H1 (cell line): ENCODE data around the gene ZNF469.

Experiments used
- BCL11A ChIP-seq, 2 experiments: IDR thresholded peaks; one replicate each; pipeline ENCODE4 v1.6.1; 2011; ENCODE audit warnings: low read depth in 2 of 2, low read length in 2 of 2, mild to moderate bottlenecking in 2 of 2
- CTCF ChIP-seq, 3 experiments: IDR thresholded peaks; 1 replicate in 2 of 3; 2 replicates in 1 of 3; pipeline versions ENCODE4 v1.5.1 to v1.6.1; 2011; ENCODE audit warnings: low read length in 3 of 3, mild to moderate bottlenecking in 3 of 3, inconsistent platforms in 2 of 3, low read depth in 1 of 3, moderate library complexity in 1 of 3; ENCODE audit not compliant: insufficient read depth in 1 of 3; ENCODE audit errors: control extremely low read depth in 1 of 3
- EZH2 ChIP-seq: fragments of 200-600 bp; sonication (generic); IDR thresholded peaks from 2 replicates; pipeline ENCODE4 v1.7.1; 2012; ENCODE audit warnings: low read depth, mild to moderate bottlenecking, moderate library complexity, low read length, inconsistent platforms; ENCODE audit not compliant: severe bottlenecking
- JUND ChIP-seq: IDR thresholded peaks from 2 replicates; pipeline ENCODE4 v1.6.1; 2011; ENCODE audit warnings: mild to moderate bottlenecking, improper control_type of control experiment, low read length
- POLR2AphosphoS5 ChIP-seq: IDR thresholded peaks from 2 replicates; pipeline ENCODE4 v1.6.1; 2011; ENCODE audit warnings: low read depth, low read length
- SIRT6 ChIP-seq: IDR thresholded peaks from one replicate; pipeline ENCODE4 v1.7.1; 2012; ENCODE audit warnings: low read length, inconsistent platforms
- SUZ12 ChIP-seq: fragments of 200-600 bp; sonication (generic); IDR thresholded peaks from 2 replicates; pipeline ENCODE4 v1.6.1; 2012; ENCODE audit warnings: mild to moderate bottlenecking, inconsistent platforms, low read length, moderate library complexity, mixed read lengths

- TF ChIP-seq CTCF (IDR thresholded peaks at IDR 0.05; ENCODE audit: control extremely low read depth in 1 of 3, insufficient read depth in 1 of 3, low read depth in 1 of 3, low read length in 3 of 3) (no peak), SIRT6 (no peak), BCL11A (IDR thresholded peaks at IDR 0.05; ENCODE audit: low read depth in 2 of 2, low read length in 2 of 2) (no peak), JUND (no peak), EZH2 (no peak), SUZ12 (no peak), POLR2AphosphoS5 (no peak)
Observed at GRCh38 chr16:88426018-88426417, 43.3 kb downstream of the ZNF469 start.
